ENCODE data around the gene GAREM2.

DNA sequence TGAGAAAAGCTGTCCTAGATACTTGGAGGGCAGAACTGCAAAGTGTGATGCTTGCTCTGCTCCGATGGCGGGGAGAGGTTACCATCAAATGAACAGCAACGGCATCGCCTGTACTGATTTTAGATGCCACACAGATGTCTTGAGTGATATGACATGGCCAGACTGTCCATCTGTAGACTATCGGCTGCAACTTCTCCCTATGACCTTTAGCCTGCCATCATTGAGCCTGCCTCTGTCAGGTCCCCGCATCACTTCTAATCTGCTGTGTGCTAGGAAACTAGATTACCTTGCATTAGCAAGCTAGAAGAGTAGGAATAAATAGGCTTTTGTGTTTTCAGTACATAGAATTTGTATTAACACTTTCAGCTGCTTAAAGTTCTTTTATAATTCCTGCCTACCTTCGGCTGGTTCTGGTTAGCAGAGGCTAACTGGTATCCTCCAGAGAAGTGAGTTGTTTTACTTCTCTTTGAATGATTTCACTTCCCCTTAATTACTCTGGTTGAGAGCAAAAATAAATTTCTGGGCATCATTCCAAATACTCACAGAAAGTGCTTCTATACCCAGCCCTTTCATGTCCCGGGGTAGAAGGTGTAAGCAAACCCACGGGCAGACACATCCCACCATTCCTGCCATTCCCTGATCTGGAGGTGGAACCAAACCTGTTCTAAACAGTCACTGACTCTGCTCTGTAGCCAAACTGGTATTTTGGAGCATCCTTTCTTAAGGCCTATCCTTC lies 24.0 kb downstream of the GAREM2 start:
- TF ChIP-seq, protein P1, sequence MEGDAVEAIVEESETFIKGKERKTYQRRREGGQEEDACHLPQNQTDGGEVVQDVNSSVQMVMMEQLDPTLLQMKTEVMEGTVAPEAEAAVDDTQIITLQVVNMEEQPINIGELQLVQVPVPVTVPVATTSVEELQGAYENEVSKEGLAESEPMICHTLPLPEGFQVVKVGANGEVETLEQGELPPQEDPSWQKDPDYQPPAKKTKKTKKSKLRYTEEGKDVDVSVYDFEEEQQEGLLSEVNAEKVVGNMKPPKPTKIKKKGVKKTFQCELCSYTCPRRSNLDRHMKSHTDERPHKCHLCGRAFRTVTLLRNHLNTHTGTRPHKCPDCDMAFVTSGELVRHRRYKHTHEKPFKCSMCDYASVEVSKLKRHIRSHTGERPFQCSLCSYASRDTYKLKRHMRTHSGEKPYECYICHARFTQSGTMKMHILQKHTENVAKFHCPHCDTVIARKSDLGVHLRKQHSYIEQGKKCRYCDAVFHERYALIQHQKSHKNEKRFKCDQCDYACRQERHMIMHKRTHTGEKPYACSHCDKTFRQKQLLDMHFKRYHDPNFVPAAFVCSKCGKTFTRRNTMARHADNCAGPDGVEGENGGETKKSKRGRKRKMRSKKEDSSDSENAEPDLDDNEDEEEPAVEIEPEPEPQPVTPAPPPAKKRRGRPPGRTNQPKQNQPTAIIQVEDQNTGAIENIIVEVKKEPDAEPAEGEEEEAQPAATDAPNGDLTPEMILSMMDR (IDR thresholded peaks at IDR 0.05; ENCODE audit: low read length) = no peak
- no peak for TF ChIP-seq EZH2 (IDR thresholded peaks at IDR 0.05; ENCODE audit: borderline replicate concordance, low read length)
